ENCODE data around the gene NUDT14.

Gene NUDT14

DNA sequence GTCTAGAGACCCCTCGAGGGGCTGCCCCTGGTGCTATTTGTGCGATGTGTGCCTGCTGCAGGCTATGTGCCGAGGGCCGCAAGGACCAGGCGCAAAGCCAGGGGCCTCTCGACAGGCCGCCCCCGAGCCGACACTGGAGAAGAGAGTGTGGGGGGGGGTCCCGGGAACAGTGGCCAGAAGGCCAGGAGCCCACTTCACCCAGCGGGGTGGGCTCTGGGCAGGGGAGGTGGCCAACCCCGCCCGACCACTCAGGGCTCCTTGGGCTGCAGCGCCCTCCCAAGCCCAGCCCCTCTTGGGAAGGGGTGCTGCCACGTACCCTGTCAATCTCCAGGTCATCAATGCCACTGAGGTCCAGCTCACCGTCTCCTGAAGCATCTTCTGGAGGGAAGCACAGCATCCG lies 38.6 kb upstream of the NUDT14 start:
- Histone ChIP-seq H3K9me3 (ENCODE audit: control insufficient read depth, low read length) (no peaks in the 10 kb centered on the region), H3K4me3 (ENCODE audit: low read length) (no peak overlapping the region), H3K9ac (ENCODE audit: low read length) (no peak overlapping the region), H3K4me1 (ENCODE audit: control insufficient read depth, insufficient read depth, low read length) (no peaks in the 10 kb centered on the region), H3K27me3 (ENCODE audit: control insufficient read depth, insufficient read depth, low read length) (no peaks in the 10 kb centered on the region), H3K36me3 (ENCODE audit: control insufficient read depth, insufficient read depth, low read length) (no peaks in the 10 kb centered on the region)

DNA sequence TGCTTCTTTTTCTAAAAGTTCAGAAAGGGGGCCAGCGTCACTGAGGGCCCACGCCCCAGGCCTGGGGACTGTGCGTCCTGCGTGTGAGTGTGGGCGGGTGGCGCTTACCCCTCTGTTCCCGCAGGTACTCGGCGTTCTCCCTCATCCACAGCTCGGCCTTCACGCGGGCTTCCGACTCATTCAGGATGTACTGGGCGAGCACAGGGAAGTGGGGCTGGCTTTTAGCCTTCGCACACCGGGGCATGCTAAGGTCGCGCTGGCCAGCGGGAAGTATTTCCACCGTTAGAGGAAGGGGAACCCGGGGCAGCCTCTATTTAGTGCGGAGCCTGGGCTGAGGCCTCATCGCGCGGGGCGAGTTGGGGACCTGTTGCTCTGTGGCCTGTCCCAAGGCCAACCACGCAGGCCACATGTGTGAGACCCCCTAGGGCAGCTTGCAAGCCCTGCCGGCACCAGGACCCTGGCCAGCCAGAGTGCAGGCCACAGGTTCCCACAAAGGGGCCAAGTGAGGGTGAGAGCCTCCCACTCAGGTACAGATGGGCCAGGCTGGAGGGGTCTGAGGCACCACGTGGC lies 38.0 kb upstream of the NUDT14 start:
- no peaks in the 10 kb centered on the region for H3K4me1 ChIP-seq (ENCODE audit: control insufficient read depth, insufficient read depth, low read length)
- H3K9ac ChIP-seq (ENCODE audit: low read length): no peak overlapping the region
- no peaks in the 10 kb centered on the region for H3K27me3 ChIP-seq (ENCODE audit: control insufficient read depth, insufficient read depth, low read length)
- no peaks in the 10 kb centered on the region for H3K36me3 ChIP-seq (ENCODE audit: control insufficient read depth, insufficient read depth, low read length)
- no peak overlapping the region for H3K4me3 ChIP-seq (ENCODE audit: low read length)
- no peaks in the 10 kb centered on the region for H3K9me3 ChIP-seq (ENCODE audit: control insufficient read depth, low read length)

DNA sequence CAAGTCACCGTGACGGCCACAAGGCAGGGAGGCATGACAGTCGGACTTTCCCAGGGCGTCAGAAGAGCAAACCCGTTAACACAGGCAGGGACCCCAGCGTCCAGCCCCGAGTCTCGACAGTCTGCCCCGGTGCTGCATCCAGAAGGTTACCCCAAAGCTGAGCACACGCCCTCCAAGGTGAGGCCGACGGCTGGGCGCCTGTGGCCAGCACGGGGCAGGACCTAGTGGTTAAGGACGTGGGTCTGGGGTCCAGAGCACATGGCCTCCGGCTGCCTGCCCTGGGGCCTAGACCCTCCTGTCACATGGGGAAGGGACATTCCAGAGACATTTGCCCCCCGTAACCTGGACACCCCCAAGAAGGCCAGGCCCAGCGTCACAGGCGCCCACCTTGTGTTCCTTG lies 37.5 kb upstream of the NUDT14 start:
- Histone ChIP-seq H3K36me3 (ENCODE audit: control insufficient read depth, insufficient read depth, low read length) (no peaks in the 10 kb centered on the region), H3K4me1 (ENCODE audit: control insufficient read depth, insufficient read depth, low read length) (no peaks in the 10 kb centered on the region), H3K27me3 (ENCODE audit: control insufficient read depth, insufficient read depth, low read length) (no peaks in the 10 kb centered on the region), H3K9ac (ENCODE audit: low read length) (no peak overlapping the region), H3K9me3 (ENCODE audit: control insufficient read depth, low read length) (no peaks in the 10 kb centered on the region), H3K4me3 (ENCODE audit: low read length) (no peak overlapping the region)

DNA sequence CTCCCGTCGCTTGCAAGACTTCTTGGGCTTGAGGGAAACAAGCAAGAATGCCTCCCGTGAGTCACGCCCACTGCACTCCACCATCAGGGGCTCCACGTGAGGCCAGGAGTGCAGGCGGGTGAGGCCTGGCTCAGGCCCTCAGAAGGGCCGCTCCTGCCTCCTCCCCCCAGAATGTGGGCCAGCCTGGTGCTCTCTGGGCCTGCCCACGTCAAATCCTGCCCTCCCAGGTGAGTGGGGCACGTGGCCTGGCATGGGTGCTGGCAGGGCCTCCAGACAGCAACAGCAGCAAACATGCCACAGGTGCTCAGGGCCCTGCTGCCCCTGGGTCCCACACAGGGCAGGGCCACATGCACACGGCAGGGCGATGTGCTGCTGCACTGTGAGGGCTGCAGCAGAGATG lies 36.7 kb upstream of the NUDT14 start:
- Histone ChIP-seq H3K9me3 (ENCODE audit: control insufficient read depth, low read length) (no peaks in the 10 kb centered on the region), H3K9ac (ENCODE audit: low read length) (no peak overlapping the region), H3K4me1 (ENCODE audit: control insufficient read depth, insufficient read depth, low read length) (no peaks in the 10 kb centered on the region), H3K4me3 (ENCODE audit: low read length) (no peak overlapping the region), H3K27me3 (ENCODE audit: control insufficient read depth, insufficient read depth, low read length) (no peaks in the 10 kb centered on the region), H3K36me3 (ENCODE audit: control insufficient read depth, insufficient read depth, low read length) (no peaks in the 10 kb centered on the region)

DNA sequence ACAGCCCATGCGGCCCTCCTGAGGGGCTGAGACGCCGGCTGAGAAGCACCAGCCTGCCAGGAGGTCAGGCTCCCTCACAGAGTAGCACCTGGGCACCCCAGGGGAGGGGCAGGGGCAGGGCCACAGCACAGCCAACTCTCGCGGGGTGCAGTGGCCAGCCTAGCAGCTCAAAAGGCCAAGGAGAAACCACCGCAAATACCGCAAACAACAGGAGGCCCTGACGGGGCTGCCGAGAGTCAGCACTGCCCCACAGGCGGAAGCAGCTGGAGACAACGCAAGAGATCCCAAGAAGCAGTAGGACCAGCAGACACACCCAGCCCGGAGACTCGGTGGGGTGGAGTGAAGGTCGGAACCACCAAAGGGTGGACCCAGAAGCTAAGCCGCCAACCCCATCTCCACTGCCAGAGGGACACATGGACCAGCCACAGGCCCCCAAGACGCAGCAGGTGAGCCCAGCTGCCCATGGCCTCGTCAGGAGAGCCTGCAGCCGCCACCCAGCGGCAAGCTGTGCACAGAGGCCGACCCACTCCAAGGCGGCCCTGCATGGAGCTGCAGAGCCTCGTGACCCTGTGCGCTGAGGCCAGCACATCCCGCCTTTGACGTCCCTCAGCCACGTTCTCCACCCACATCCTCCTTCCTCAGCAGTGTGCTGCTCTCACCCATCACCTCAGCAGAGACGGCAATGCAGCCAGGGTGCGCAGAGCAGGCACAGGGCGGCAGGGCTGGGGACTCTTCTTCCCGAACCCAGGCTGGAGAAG lies 35.6 kb upstream of the NUDT14 start:
- Histone ChIP-seq H3K4me1 (ENCODE audit: control insufficient read depth, insufficient read depth, low read length) (no peaks in the 10 kb centered on the region), H3K4me3 (ENCODE audit: low read length) (no peak overlapping the region), H3K9ac (ENCODE audit: low read length) (no peak overlapping the region), H3K36me3 (ENCODE audit: control insufficient read depth, insufficient read depth, low read length) (no peaks in the 10 kb centered on the region), H3K27me3 (ENCODE audit: control insufficient read depth, insufficient read depth, low read length) (no peaks in the 10 kb centered on the region), H3K9me3 (ENCODE audit: control insufficient read depth, low read length) (no peaks in the 10 kb centered on the region)

DNA sequence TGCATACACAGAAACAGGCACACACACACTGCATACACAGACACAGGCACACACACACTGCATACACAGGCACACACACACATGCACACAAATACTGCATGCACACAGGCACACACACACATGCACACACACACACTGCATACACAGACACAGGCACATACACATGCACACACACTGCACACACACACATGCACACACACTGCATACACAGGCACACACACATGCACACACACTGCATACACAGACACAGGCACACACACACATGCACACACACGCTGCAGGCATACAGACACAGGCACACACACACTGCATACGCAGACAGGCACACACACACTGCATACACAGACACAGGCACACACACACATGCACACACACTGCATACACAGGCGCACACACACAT lies 34.5 kb upstream of the NUDT14 start:
- Histone ChIP-seq H3K9me3 (ENCODE audit: control insufficient read depth, low read length) (no peaks in the 10 kb centered on the region), H3K36me3 (ENCODE audit: control insufficient read depth, insufficient read depth, low read length) (no peaks in the 10 kb centered on the region), H3K4me1 (ENCODE audit: control insufficient read depth, insufficient read depth, low read length) (no peaks in the 10 kb centered on the region), H3K9ac (ENCODE audit: low read length) (no peak overlapping the region), H3K4me3 (ENCODE audit: low read length) (no peak overlapping the region), H3K27me3 (ENCODE audit: control insufficient read depth, insufficient read depth, low read length) (no peaks in the 10 kb centered on the region)

DNA sequence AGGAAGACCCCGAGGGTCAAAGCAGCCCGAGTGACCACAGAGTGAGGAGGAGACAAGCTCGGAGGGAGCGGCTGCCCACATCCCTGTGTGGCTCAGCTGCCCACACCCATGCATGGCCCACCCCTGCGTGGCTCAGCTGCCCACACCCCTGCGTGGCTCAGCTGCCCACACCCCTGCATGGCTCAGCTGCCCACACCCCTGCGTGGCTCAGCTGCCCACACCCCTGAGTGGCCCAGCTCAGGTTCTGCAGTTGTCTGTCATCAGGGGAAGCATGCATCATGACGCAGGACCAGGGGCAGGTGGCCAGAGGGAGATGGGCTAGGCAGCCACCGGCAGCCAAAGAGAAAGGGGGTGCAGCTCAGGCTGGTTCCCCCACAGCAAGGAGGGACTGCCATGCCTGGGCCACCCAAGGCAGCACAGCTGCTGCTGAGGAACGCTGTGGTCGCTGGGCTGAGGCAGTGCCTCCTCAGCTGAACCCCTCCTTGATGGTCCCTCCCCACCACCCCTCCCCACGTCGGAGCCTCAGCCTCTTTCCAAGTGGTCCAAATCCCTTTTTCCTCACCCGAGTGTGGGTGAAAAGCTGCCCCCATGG lies 33.3 kb upstream of the NUDT14 start:
- no peak overlapping the region for H3K9ac ChIP-seq (ENCODE audit: low read length)
- H3K9me3 ChIP-seq (ENCODE audit: control insufficient read depth, low read length): no peaks in the 10 kb centered on the region
- no peaks in the 10 kb centered on the region for H3K27me3 ChIP-seq (ENCODE audit: control insufficient read depth, insufficient read depth, low read length)
- no peaks in the 10 kb centered on the region for H3K36me3 ChIP-seq (ENCODE audit: control insufficient read depth, insufficient read depth, low read length)
- H3K4me1 ChIP-seq (ENCODE audit: control insufficient read depth, insufficient read depth, low read length): no peaks in the 10 kb centered on the region
- H3K4me3 ChIP-seq (ENCODE audit: low read length): no peak overlapping the region

DNA sequence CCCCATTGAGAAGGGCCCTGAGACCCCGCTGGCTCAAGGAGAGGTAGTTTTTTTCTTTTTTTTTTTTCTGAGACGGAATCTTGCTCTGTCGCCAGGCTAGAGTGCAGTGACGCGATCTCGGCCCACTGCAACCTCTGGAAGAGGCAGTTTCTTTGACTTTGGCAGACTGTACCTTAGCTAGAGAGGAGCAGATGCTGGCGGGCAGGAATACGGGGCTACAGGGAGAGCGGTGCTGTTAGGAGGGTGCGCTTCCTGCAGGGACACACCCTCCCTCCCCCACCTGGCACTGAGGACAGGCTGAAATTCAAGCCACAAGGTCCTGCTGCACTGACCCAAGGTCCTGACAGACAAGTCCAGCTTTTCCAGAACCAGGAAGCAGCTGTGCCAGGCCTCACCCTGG lies 32.2 kb upstream of the NUDT14 start:
- no peaks in the 10 kb centered on the region for H3K9me3 ChIP-seq (ENCODE audit: control insufficient read depth, low read length)
- H3K36me3 ChIP-seq (ENCODE audit: control insufficient read depth, insufficient read depth, low read length): no peaks in the 10 kb centered on the region
- H3K27me3 ChIP-seq (ENCODE audit: control insufficient read depth, insufficient read depth, low read length): no peaks in the 10 kb centered on the region
- H3K4me1 ChIP-seq (ENCODE audit: control insufficient read depth, insufficient read depth, low read length): no peaks in the 10 kb centered on the region
- no peak overlapping the region for H3K9ac ChIP-seq (ENCODE audit: low read length)
- H3K4me3 ChIP-seq (ENCODE audit: low read length): no peak overlapping the region

DNA sequence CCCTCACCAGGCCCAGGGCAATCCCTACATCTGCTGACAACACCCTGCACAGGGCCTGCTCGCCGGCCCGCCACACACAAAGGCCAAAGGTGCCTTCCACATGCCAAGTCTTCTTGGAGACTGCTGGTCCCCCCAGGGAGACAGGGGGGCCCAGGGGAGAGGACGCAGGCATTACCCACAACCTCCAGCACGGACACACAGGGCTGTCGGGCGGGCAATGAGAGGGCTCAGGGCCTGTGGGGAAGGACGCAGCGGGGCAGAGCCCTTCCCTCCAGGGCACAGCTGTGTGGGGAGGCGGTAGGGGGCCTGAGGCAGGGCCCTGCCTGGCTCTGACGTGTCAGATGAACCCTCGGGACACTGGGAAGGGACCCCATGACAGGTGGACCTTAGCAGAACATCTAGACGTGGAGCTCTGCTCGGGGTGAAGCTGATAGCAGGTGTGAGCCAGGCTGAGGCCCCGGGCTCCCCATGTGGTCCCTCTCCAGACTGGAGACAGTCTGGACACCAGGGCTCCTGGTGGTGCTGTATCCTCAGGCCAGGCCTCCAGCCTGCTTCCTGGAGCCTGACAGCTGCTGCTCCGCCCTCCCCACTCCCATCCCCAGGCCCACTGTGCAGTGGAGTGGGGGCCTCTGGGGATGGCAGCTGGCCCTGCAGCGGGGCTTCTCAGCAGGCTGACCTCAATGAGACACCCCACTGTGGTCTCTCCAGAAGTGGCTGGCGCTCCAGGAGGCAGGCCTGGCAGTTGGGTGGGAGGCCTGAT lies 31.6 kb upstream of the NUDT14 start:
- H3K27me3 ChIP-seq (ENCODE audit: control insufficient read depth, insufficient read depth, low read length): no peaks in the 10 kb centered on the region
- H3K4me3 ChIP-seq (ENCODE audit: low read length): no peak overlapping the region
- no peak overlapping the region for H3K9ac ChIP-seq (ENCODE audit: low read length)
- no peaks in the 10 kb centered on the region for H3K36me3 ChIP-seq (ENCODE audit: control insufficient read depth, insufficient read depth, low read length)
- H3K9me3 ChIP-seq (ENCODE audit: control insufficient read depth, low read length): no peaks in the 10 kb centered on the region
- H3K4me1 ChIP-seq (ENCODE audit: control insufficient read depth, insufficient read depth, low read length): no peaks in the 10 kb centered on the region

DNA sequence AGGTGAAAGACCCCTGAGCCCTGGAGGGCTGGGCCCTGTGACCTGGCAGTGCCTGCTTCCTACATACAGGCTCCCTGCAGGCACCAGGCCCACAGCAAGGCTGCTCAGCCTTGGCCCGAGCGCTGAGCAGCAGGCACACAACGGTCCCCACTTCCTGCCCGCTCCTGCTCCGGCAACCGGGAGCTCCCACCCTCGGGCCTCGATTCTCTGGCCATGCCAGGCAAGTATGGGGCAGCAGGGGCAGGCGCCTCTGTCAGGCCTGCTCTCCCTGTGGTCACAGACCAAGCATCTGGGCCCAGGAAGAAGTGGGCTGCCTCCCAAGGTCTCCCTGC lies 30.6 kb upstream of the NUDT14 start:
- no peaks in the 10 kb centered on the region for H3K36me3 ChIP-seq (ENCODE audit: control insufficient read depth, insufficient read depth, low read length)
- H3K4me1 ChIP-seq (ENCODE audit: control insufficient read depth, insufficient read depth, low read length): peaks cover 3% of the 10 kb centered on the region

DNA sequence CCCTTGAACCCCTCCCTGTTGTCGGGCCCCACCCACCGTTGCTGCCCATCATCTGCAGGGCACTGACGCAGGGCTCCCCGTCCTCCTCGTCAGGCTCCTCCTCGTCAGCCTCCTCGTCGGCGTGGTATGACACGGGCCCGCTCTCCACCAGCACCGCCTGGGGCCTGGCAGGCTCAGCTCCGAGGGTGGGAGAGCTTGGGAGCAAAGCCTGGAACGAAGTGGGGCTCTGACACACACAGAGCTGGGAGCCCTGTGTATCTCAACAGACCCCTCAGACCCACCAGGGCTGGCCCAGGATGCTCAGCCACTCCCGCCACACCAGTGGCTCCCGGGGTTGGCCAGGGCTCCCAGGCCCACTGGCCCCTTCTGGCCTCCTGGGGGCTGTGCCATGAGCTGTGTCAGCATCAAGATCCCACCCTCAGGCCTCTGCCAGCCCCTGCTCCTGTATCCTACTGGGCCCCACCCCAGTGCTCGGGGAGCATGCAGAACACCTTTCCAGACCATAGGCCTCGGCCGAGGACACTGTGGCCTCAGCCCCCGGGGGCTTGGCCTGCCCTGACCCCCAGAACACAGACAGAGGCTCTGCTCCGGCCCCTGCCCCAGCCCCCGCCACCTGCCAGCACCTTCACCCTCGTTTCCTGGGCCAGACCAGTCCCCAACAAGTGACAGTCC lies 30.1 kb upstream of the NUDT14 start:
- Histone ChIP-seq H3K4me1 (ENCODE audit: control insufficient read depth, insufficient read depth, low read length) (peaks cover 4% of the 10 kb centered on the region), H3K9me3 (ENCODE audit: control insufficient read depth, low read length) (no peaks in the 10 kb centered on the region), H3K9ac (ENCODE audit: low read length) (no peak overlapping the region), H3K4me3 (ENCODE audit: low read length) (no peak overlapping the region), H3K27me3 (ENCODE audit: control insufficient read depth, insufficient read depth, low read length) (no peaks in the 10 kb centered on the region), H3K36me3 (ENCODE audit: control insufficient read depth, insufficient read depth, low read length) (no peaks in the 10 kb centered on the region)

More for the DNA sequence above, 30.6 kb upstream of the NUDT14 start:
- Histone ChIP-seq H3K9ac (ENCODE audit: low read length) (no peak overlapping the region), H3K27me3 (ENCODE audit: control insufficient read depth, insufficient read depth, low read length) (no peaks in the 10 kb centered on the region), H3K9me3 (ENCODE audit: control insufficient read depth, low read length) (no peaks in the 10 kb centered on the region), H3K4me3 (ENCODE audit: low read length) (no peak overlapping the region)
